LNCAP (cell line): ENCODE results near the gene PTPRM.

Source experiments
- CTCF ChIP-seq: fragments of 450-650 bp; IDR thresholded peaks from 2 replicates; pipeline ENCODE4 v1.5.1; 2017; ENCODE audit warnings: mild to moderate bottlenecking

Gene PTPRM

GRCh38 chr18:7566567-7567473 is at the start of gene PTPRM:
PTPRM (plus strand) TSS chr18:7567316; CDS start chr18:7567819, 503 bp downstream.
- peak; percentile 75 for TF ChIP-seq CTCF

GRCh38 chr18:7517852-7518251 is 49.3 kb upstream of the PTPRM start:
- TF ChIP-seq CTCF: no peak

GRCh38 chr18:7520200-7520785 is 46.8 kb upstream of the PTPRM start:
- no peak for TF ChIP-seq CTCF

- no peak for TF ChIP-seq CTCF
These were observed 45.8 kb upstream of the PTPRM start for GRCh38 chr18:7521226-7521856.

GRCh38 chr18:7523772-7524171 is 43.3 kb upstream of the PTPRM start:
- no peak for TF ChIP-seq CTCF

- no peak for TF ChIP-seq CTCF
These were observed 42.3 kb upstream of the PTPRM start for GRCh38 chr18:7524786-7525185.

- TF ChIP-seq CTCF: no peak
These were observed 34.2 kb upstream of the PTPRM start for GRCh38 chr18:7532942-7533341.
